NCI-H226 (cell line): Measurements from ENCODE around the gene ABHD13.
"Not testable (repeated sequence)": the region's sequence is repeated elsewhere in the genome, so short reads cannot be mapped to it uniquely, and the experiment has no call there.

Experiments used
- DNase-seq: peaks from one replicate; pipeline ENCODE4 v3.0.0-alpha.2; 2015

ABHD13 gene

GRCh38 chr13:108218044-108218974 lies at the start of gene ABHD13:
Gene ABHD13 (plus strand): TSS chr13:108218392. CDS start chr13:108229219, 10,827 bp downstream.
- DNase-seq: peak; percentile 91

GRCh38 chr13:108168929-108169328 lies 49.3 kb upstream of the ABHD13 start:
- no peak for DNase-seq

GRCh38 chr13:108176685-108177274 lies 41.4 kb upstream of the ABHD13 start:
- no peak for DNase-seq

- DNase-seq: no peak
These were observed 40.1 kb upstream of the ABHD13 start for GRCh38 chr13:108178078-108178477.

GRCh38 chr13:108182652-108183051 lies 35.5 kb upstream of the ABHD13 start:
- DNase-seq: no peak

- no peak for DNase-seq
These were observed 33.0 kb upstream of the ABHD13 start for GRCh38 chr13:108185223-108185622.

GRCh38 chr13:108188260-108188659 lies 29.9 kb upstream of the ABHD13 start:
- DNase-seq: no peak

GRCh38 chr13:108190897-108191296 lies 27.3 kb upstream of the ABHD13 start:
- DNase-seq: no peak

GRCh38 chr13:108193806-108194205 lies 24.4 kb upstream of the ABHD13 start:
- peak; percentile 53 for DNase-seq

- no peak for DNase-seq
These were observed 23.7 kb upstream of the ABHD13 start for GRCh38 chr13:108194435-108194936.

GRCh38 chr13:108195146-108195545 lies 23.0 kb upstream of the ABHD13 start:
- peak; percentile 86 for DNase-seq

GRCh38 chr13:108195861-108196260 lies 22.3 kb upstream of the ABHD13 start:
- DNase-seq: no peak

GRCh38 chr13:108200781-108201398 lies 17.3 kb upstream of the ABHD13 start:
- peak; percentile 54 for DNase-seq

GRCh38 chr13:108210551-108210950 lies 7.6 kb upstream of the ABHD13 start:
- DNase-seq: no peak

- DNase-seq: no peak
These were observed 5.3 kb upstream of the ABHD13 start for GRCh38 chr13:108212886-108213285.

GRCh38 chr13:108213946-108214345 lies 4.2 kb upstream of the ABHD13 start:
- DNase-seq: no peak

- no peak for DNase-seq
These were observed 3.5 kb upstream of the ABHD13 start for GRCh38 chr13:108214441-108215271.

GRCh38 chr13:108215436-108215835 lies 2.8 kb upstream of the ABHD13 start, which contains the start of gene LIG4:
Gene LIG4 (minus strand): TSS chr13:108215536. CDS start chr13:108211268, 4,268 bp downstream.
- DNase-seq: peak; percentile 87

- DNase-seq: not testable (repeated sequence)
These were observed 717 bp upstream of the ABHD13 start for GRCh38 chr13:108217307-108218043.

- DNase-seq: peak; percentile 28
These were observed 1.8 kb downstream of the ABHD13 start for GRCh38 chr13:108220041-108220440.

GRCh38 chr13:108223687-108224503 lies 5.7 kb downstream of the ABHD13 start:
- no peak for DNase-seq
